C4-2B (cell line): ENCODE data around the gene EPS8L3.
A peak's percentile ranks its signal among the peaks of the same experiment; 100 is the strongest.

ENCODE experiments used
- H3K27ac ChIP-seq: fragments of 450-650 bp; 2 replicates; pipeline ENCODE4 v1.5.1; 2017
- ZFX ChIP-seq: fragments of 450-650 bp; IDR thresholded peaks from 2 replicates; pipeline ENCODE4 v1.6.1; 2017
- TF ChIP-seq, protein P1 (sequence below): fragments of 450-650 bp; conservative IDR thresholded peaks from 2 replicates; pipeline ENCODE4 v1.5.1; 2017; ENCODE audit warnings: mild to moderate bottlenecking

Gene EPS8L3

DNA sequence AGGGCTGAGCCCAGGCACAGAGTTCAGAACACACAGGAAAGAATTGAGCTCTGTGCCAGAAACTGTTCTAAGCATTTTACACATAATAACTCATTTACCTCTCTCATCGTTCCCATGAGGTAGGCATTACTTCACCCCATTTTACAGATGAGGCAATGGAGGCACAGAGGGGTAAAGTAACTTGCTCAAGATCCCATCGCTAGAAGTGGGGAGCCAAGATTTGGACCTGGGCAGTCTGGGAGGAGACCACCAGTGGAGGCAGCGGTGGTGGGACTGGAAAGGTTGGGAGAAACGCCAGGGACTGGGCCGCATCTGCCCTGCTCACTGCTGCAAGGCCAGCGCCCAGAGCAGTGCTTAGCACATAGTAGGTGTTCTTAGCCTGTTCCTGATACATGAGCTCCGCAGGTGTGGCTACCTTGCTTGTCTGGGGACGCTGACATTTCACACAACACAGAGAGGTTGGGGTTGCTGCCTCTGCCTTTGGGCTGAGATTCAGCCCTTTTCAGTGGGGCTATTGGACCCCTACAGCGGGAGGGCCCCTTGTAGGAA, 27.8 kb upstream of the EPS8L3 start:
- peak overlapping the region; percentile 9; the same call in 1 of the 2 replicates for H3K27ac ChIP-seq
- no peak for TF ChIP-seq ZFX
- TF ChIP-seq, protein P1, sequence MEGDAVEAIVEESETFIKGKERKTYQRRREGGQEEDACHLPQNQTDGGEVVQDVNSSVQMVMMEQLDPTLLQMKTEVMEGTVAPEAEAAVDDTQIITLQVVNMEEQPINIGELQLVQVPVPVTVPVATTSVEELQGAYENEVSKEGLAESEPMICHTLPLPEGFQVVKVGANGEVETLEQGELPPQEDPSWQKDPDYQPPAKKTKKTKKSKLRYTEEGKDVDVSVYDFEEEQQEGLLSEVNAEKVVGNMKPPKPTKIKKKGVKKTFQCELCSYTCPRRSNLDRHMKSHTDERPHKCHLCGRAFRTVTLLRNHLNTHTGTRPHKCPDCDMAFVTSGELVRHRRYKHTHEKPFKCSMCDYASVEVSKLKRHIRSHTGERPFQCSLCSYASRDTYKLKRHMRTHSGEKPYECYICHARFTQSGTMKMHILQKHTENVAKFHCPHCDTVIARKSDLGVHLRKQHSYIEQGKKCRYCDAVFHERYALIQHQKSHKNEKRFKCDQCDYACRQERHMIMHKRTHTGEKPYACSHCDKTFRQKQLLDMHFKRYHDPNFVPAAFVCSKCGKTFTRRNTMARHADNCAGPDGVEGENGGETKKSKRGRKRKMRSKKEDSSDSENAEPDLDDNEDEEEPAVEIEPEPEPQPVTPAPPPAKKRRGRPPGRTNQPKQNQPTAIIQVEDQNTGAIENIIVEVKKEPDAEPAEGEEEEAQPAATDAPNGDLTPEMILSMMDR = no peak

- no peak overlapping the region for H3K27ac ChIP-seq
- TF ChIP-seq, protein P1 = no peak
- TF ChIP-seq ZFX = no peak
Measured at GRCh38 chr1:109790735-109791494, 27.2 kb upstream of the EPS8L3 start.

- no peak for TF ChIP-seq ZFX
- TF ChIP-seq, protein P1 = no peak
- H3K27ac ChIP-seq = no peak overlapping the region
Measured at GRCh38 chr1:109790329-109790728, 26.6 kb upstream of the EPS8L3 start.

DNA sequence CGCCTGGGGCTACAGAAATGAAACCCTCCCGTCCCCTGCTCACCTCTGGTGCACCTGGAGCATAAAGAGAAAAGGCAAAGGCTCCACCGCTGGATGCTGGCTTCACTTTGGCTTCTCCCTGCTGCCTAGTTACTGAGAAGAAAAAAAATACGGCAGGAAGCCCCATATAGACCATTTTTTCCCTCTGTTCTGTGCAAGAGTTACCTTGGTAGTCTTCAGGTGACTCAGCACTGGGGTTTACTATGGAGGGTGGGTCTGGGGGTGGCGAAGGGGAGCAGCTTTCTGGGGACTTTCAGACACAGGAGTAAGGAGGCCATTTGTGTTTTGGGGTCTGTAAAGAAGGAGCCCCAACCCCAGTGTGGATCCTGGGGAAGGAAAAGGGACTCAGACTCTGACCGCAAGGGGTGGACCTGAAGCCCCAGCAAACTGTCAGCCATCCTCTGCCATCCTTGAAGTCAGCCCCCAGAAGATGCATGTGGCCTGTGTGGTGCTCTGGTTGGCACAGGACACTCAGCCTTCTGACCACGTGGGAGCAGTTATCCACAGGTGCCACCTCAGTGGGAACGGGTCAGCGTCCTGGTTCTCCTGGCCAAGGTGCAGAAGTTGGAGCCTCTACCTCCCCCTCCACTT, 25.9 kb upstream of the EPS8L3 start:
- TF ChIP-seq, protein P1 = no peak
- no peak for TF ChIP-seq ZFX
- no peak overlapping the region for H3K27ac ChIP-seq

- TF ChIP-seq ZFX = no peak
- TF ChIP-seq, protein P1 = no peak; the same call in 1 of the 2 replicates
- no peak overlapping the region for H3K27ac ChIP-seq
Measured at GRCh38 chr1:109788695-109789521, 25.2 kb upstream of the EPS8L3 start.

- TF ChIP-seq, protein P1 = no peak
- TF ChIP-seq ZFX = no peak
- no peak overlapping the region for H3K27ac ChIP-seq
Measured at GRCh38 chr1:109787845-109788601, 24.3 kb upstream of the EPS8L3 start.
